GM19193 (cell line): Measurements from ENCODE around the gene KIRREL3.

Source experiments
- POLR2A ChIP-seq: IDR thresholded peaks from 4 replicates; pipeline ENCODE4 v1.6.1; 2011; ENCODE audit not compliant: insufficient read depth, insufficient read length; ENCODE audit errors: extremely low read depth

Gene KIRREL3

GRCh38 chr11:126943316-126943715, 57.3 kb downstream of the KIRREL3 start:
- no peak for TF ChIP-seq POLR2A

GRCh38 chr11:126942146-126942545, 58.4 kb downstream of the KIRREL3 start:
- TF ChIP-seq POLR2A = no peak

GRCh38 chr11:126939552-126939951, 61.0 kb downstream of the KIRREL3 start:
- no peak for TF ChIP-seq POLR2A

GRCh38 chr11:126938718-126939117, 61.9 kb downstream of the KIRREL3 start:
- TF ChIP-seq POLR2A = no peak

GRCh38 chr11:126930091-126930841, 70.3 kb downstream of the KIRREL3 start:
- TF ChIP-seq POLR2A = no peak

- no peak for TF ChIP-seq POLR2A
Observed at GRCh38 chr11:126929179-126930061, 71.2 kb downstream of the KIRREL3 start.

GRCh38 chr11:126927623-126928022, 72.9 kb downstream of the KIRREL3 start:
- TF ChIP-seq POLR2A = no peak

- TF ChIP-seq POLR2A = no peak
Observed at GRCh38 chr11:126926376-126926791, 74.2 kb downstream of the KIRREL3 start.

- no peak for TF ChIP-seq POLR2A
Observed at GRCh38 chr11:126925321-126926093, 75.1 kb downstream of the KIRREL3 start.

- TF ChIP-seq POLR2A = no peak
Observed at GRCh38 chr11:126924376-126925040, 76.1 kb downstream of the KIRREL3 start.

GRCh38 chr11:126920833-126921232, 79.7 kb downstream of the KIRREL3 start:
- no peak for TF ChIP-seq POLR2A

- TF ChIP-seq POLR2A = no peak
Observed at GRCh38 chr11:126919147-126919823, 81.3 kb downstream of the KIRREL3 start.

- TF ChIP-seq POLR2A = no peak
Observed at GRCh38 chr11:126918556-126918955, 82.0 kb downstream of the KIRREL3 start.
